Naive thymus-derived CD8-positive, alpha-beta T cell (primary cell): ENCODE data around the gene CSTF2T. TPM values are rescaled to one million over a fixed set of nuclear protein-coding genes. Genes with fewer than 3 reads are reported as not detected.
"Not testable (repeated sequence)": the region's sequence is repeated elsewhere in the genome, so short reads cannot be mapped to it uniquely, and the experiment has no call there.

Source experiments
- ATAC-seq, 2 donors: fragments of 150-1000 bp; cut with Tn5 transposase in 1 of 2; sonication (Bioruptor Pico), chemical (Tn5 transposase) in 1 of 2; 1 replicate in 1 of 2; 2 replicates in 1 of 2; pipeline ENCODE4 v1.10.0; 2021; ENCODE audit warnings: mild to moderate bottlenecking in 2 of 2, moderate library complexity in 2 of 2
- POLR2A ChIA-PET: fragments of 350-600 bp; sonication (Branson Sonifier 250); formaldehyde crosslinking; loops from one replicate; lab custom pipeline; 2021; ENCODE audit warnings: antibody characterized with exemption; lab: Charles Lee
- DNase-seq, 10 donors: peaks; one replicate each; pipeline versions ENCODE4 v3.0.0 to v3.0.0-alpha.2; 2020 to 2022
- H3K27ac Mint-ChIP-seq, 10 donors: one replicate each; pipeline ENCODE4 v1.8.0; 2020 to 2022; ENCODE audit warnings: mild to moderate bottlenecking in 10 of 10, mixed read lengths in 10 of 10, moderate library complexity in 4 of 10, inconsistent platforms in 1 of 10
- H3K27me3 Mint-ChIP-seq, 5 donors: one replicate each; pipeline ENCODE4 v1.8.0; 2021 to 2022; ENCODE audit warnings: mixed read lengths in 5 of 5
- H3K36me3 Mint-ChIP-seq, 3 donors: one replicate each; pipeline ENCODE4 v1.8.0; 2020 to 2022; ENCODE audit warnings: mixed read lengths in 3 of 3, mild to moderate bottlenecking in 2 of 3, inconsistent platforms in 1 of 3
- H3K4me1 Mint-ChIP-seq, 4 donors: one replicate each; pipeline ENCODE4 v1.8.0; 2021 to 2022; ENCODE audit warnings: mixed read lengths in 4 of 4
- H3K4me3 Mint-ChIP-seq, 10 donors: one replicate each; pipeline ENCODE4 v1.8.0; 2020 to 2022; ENCODE audit warnings: mild to moderate bottlenecking in 10 of 10, mixed read lengths in 10 of 10, moderate library complexity in 6 of 10, inconsistent platforms in 1 of 10
- H3K9me3 Mint-ChIP-seq, 9 donors: one replicate each; pipeline ENCODE4 v1.8.0; 2020 to 2022; ENCODE audit warnings: mixed read lengths in 9 of 9, mild to moderate bottlenecking in 3 of 9, inconsistent platforms in 1 of 9, moderate library complexity in 1 of 9
- polyA plus RNA-seq, 3 donors: library from polyadenylated mRNA; unstranded; fragments of 300-500 nt; fragmentation: Illumina TruSeq; gene quantifications; one replicate each; pipeline ENCODE4 v1.2.3, GENCODE V29; 2021
- total RNA-seq, 8 experiments: library from RNA in 2 of 8; stranded (reverse) in 2 of 8; gene quantifications; one replicate each; pipeline ENCODE4 v1.2.3 and lab custom pipeline; 2021 to 2026

Gene CSTF2T
- total and polyA plus RNA-seq, 5 experiments from 2014 or later: 14.0 to 38.4 (median 16.9) TPM

DNA sequence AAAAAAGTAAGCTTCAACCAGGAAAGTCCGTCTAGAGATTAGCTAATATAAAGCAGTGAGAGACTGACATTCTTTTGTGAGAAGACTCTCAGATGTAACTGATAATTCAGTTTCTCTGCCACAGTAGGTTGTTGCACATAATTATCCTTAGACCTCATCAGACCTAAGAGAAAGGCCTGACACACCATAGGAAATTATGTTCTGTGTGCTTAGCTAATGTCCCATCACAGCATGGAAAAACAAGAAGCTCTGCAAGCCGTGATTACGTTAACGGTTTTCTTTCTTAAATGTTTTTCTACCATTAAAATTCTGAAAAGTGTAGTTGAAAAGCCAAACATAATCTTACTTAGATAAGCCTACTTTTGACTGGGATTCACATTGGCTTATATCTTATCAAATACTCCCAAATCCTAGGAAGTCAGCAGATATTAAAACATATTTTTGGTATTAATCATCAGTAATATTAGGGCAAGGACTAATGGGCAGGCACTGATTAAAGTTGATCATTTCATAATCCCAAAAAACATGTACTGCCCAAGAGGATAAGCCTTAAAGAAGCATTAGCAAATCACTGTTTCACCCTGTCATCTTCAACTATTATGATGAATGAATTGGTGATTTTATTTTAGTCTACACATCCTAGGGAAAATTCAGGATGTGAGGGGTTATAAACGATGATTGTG, 5.2 kb downstream of the CSTF2T start:
- no peak overlapping the region for H3K4me3 Mint-ChIP-seq
- no peaks in the 10 kb centered on the region for H3K27me3 Mint-ChIP-seq
- no peak for DNase-seq
- peaks cover 0 to 7% (median 0%) of the 10 kb centered on the region in 9 donors for H3K9me3 Mint-ChIP-seq
- POLR2A ChIA-PET: no interaction called here
- H3K4me1 Mint-ChIP-seq: peaks cover 17 to 50% (median 47%) of the 10 kb centered on the region in 4 donors
- no peak overlapping the region for H3K27ac Mint-ChIP-seq
- H3K36me3 Mint-ChIP-seq: peaks cover 17 to 31% (median 27%) of the 10 kb centered on the region in 3 donors
- no peak for ATAC-seq

DNA sequence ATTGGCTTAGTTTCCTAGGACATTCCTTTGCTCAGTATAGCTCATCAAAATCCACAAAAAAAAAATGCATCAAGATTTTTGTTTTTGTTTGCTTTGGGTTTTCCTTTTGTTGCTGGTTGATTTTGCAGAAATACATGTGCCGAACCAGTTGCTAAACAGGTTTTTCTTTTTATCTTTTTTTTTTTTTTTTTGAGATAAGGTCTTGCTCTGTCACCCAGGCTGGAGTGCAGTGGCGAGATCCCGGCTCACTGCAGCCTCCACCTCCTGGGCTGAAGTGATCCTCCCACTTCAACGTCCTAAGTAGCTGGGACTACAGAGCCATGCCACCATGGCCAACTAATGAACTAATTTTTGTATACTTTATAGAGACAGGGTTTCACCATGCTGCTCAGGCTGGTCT, 8.3 kb downstream of the CSTF2T start:
- peaks cover 0 to 5% (median 1%) of the 10 kb centered on the region in 5 donors for H3K27me3 Mint-ChIP-seq
- POLR2A ChIA-PET: no interaction called here
- ATAC-seq (no peak), DNase-seq (no peak)
- H3K4me1 Mint-ChIP-seq: peaks cover under 1 to 20% (median 18%) of the 10 kb centered on the region in 4 donors
- no peak overlapping the region for H3K27ac Mint-ChIP-seq
- peaks cover 2 to 11% (median 7%) of the 10 kb centered on the region in 3 donors for H3K36me3 Mint-ChIP-seq
- H3K4me3 Mint-ChIP-seq: no peak overlapping the region
- peaks cover 0 to 11% (median 2%) of the 10 kb centered on the region in 9 donors for H3K9me3 Mint-ChIP-seq

DNA sequence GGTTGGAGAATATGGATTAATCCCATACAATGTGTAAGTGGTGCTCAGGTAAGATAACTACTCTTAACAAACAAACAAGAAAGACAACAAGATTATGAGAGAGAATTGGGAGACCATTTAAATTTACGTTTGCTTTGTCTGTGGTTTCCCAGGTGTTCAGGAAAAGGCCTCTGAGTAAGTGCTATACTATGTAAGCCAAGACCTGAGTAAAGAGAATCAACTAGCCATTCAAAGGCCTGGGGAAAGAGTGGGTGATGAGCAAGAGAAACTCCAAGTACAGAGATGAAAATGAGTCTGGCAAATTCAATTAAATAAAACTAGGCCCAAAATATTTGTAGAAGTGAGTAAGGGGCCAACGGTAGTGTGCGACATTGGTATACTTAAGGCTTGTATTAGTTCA, 9.9 kb downstream of the CSTF2T start:
- H3K9me3 Mint-ChIP-seq: peaks cover 0 to 11% (median 2%) of the 10 kb centered on the region in 9 donors
- H3K27me3 Mint-ChIP-seq: peaks cover 0 to 7% (median 2%) of the 10 kb centered on the region in 5 donors
- peaks cover 0 to under 1% (median 0%) of the 10 kb centered on the region in 3 donors for H3K36me3 Mint-ChIP-seq
- no peak for DNase-seq
- peaks cover 0 to 5% (median 2%) of the 10 kb centered on the region in 4 donors for H3K4me1 Mint-ChIP-seq
- H3K27ac Mint-ChIP-seq: no peak overlapping the region
- ATAC-seq: no peak
- POLR2A ChIA-PET: no interaction called here
- H3K4me3 Mint-ChIP-seq: no peak overlapping the region

DNA sequence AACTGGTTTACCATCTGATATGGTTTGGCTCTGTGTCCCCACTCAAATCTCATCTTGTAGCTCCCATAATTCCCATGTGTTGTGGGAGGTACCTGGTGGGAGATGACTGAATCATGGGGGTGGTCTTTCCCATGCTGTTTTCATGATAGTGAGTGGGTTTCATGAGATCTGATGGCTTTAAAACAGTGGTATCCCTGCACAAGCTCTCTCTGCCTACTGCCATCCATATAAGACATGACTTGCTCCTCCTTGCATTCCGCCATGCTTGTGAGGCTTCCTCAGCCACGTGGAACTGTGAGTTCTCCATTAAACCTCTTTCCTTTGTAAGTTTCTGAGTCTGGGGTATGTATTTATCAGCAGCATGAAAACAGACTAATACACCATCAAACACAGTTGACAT, 10.6 kb downstream of the CSTF2T start:
- ATAC-seq, POLR2A ChIA-PET, DNase-seq, H3K4me3 Mint-ChIP-seq, H3K4me1 Mint-ChIP-seq, H3K27ac Mint-ChIP-seq, H3K36me3 Mint-ChIP-seq, H3K27me3 Mint-ChIP-seq: not testable (repeated sequence)
- peaks cover 0 to 11% (median 2%) of the 10 kb centered on the region in 9 donors for H3K9me3 Mint-ChIP-seq

DNA sequence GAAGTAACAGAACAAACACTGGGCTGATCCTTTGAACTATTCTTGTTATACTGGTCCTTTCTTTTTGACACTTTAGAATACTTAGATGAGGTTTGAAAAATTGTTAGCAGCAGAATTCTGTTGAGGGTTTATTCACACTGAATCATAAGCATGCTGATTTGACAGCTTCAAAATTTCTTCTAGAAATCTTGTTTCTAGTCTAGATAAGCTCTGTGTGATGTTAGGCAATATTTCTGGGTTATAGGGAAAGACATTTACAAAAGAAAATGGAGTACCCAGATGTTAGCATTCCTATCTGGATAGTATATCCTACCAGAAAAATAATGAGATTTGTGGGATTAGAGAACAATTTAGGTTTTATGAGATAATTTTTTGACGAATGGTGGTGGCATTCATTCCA, 12.1 kb downstream of the CSTF2T start:
- H3K4me3 Mint-ChIP-seq: no peak overlapping the region
- peaks cover 0 to 2% (median 0%) of the 10 kb centered on the region in 3 donors for H3K36me3 Mint-ChIP-seq
- POLR2A ChIA-PET: no interaction called here
- no peak for DNase-seq
- H3K4me1 Mint-ChIP-seq: no peaks in the 10 kb centered on the region
- H3K27me3 Mint-ChIP-seq: peaks cover 0 to 12% (median 2%) of the 10 kb centered on the region in 5 donors
- ATAC-seq: no peak
- H3K9me3 Mint-ChIP-seq: peaks cover 0 to 11% (median 2%) of the 10 kb centered on the region in 9 donors
- no peak overlapping the region for H3K27ac Mint-ChIP-seq

GRCh38 chr10:51685768-51686167, 13.6 kb downstream of the CSTF2T start:
- POLR2A ChIA-PET: no interaction called here
- Mint-ChIP-seq H3K36me3 (peaks cover 0 to 2% (median 0%) of the 10 kb centered on the region in 3 donors), H3K27ac (no peak overlapping the region), H3K27me3 (peaks cover 2 to 19% (median 5%) of the 10 kb centered on the region in 5 donors), H3K4me3 (no peak overlapping the region), H3K4me1 (no peaks in the 10 kb centered on the region), H3K9me3 (peaks cover 0 to 11% (median 2%) of the 10 kb centered on the region in 9 donors)
- ATAC-seq (no peak), DNase-seq (no peak)

DNA sequence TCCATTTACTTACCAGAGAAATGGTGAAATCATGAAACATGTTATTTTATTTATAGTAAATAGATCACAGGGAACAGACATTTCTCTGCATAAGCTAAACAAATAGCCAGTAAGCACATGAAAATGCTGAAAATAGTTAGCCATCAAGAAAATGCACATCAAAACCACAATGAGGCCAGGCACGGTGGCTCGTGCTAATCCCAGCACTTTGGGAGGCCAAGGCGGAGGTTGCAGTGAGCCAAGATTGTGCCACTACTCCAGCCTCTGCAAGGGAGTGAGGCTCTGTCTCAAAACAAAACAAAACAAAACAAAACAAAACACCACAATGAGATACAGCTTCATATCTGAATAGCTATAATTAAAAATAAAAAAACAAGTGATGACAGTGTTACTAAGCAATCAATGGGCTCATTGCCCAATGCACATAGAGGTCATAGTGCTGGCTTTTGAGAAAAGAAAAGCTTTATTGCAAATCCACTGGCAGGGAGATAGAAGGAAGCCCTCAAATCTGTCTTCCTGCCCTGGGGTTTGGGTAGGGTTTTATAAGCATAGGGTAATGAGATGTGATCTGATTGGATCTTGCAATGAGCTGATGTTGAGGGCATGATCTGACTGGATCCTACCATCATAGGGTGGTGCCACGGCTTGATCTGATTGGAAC, 16.2 kb downstream of the CSTF2T start:
- peaks cover 0 to 2% (median 0%) of the 10 kb centered on the region in 9 donors for H3K9me3 Mint-ChIP-seq
- H3K4me3 Mint-ChIP-seq: no peak overlapping the region
- peaks cover 12 to 43% (median 16%) of the 10 kb centered on the region in 5 donors for H3K27me3 Mint-ChIP-seq
- peaks cover 0 to 2% (median 0%) of the 10 kb centered on the region in 3 donors for H3K36me3 Mint-ChIP-seq
- ATAC-seq (no peak), DNase-seq (no peak)
- no peak overlapping the region for H3K27ac Mint-ChIP-seq
- no peaks in the 10 kb centered on the region for H3K4me1 Mint-ChIP-seq
- POLR2A ChIA-PET: no interaction called here

GRCh38 chr10:51679841-51680240, 19.6 kb downstream of the CSTF2T start:
- Mint-ChIP-seq H3K9me3 (peaks cover 0 to 2% (median 0%) of the 10 kb centered on the region in 9 donors), H3K4me1 (no peaks in the 10 kb centered on the region), H3K27ac (no peak overlapping the region), H3K36me3 (peaks cover 0 to 2% (median 0%) of the 10 kb centered on the region in 3 donors), H3K27me3 (peaks cover 14 to 53% (median 24%) of the 10 kb centered on the region in 5 donors), H3K4me3 (no peak overlapping the region)
- no peak for ATAC-seq
- DNase-seq: no peak
- POLR2A ChIA-PET: no interaction called here

DNA sequence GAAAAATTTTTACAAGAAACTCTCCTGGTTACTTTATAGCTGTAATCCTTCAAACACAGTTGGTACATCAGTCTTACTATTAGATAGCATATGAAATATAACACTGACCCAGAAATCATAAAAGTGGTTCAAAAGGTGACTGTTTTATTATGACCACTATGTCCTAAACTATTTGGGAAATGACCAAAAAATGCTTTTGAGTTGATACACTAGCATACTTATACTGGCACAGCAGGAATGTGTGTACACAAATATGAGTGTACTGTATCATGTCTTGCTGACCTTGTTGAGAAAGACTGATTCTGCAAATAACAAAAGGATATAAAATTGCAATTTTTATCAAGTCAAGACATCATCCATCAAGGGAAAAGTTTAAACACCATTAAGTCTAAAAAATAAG, 24.3 kb downstream of the CSTF2T start:
- POLR2A ChIA-PET: no interaction called here

DNA sequence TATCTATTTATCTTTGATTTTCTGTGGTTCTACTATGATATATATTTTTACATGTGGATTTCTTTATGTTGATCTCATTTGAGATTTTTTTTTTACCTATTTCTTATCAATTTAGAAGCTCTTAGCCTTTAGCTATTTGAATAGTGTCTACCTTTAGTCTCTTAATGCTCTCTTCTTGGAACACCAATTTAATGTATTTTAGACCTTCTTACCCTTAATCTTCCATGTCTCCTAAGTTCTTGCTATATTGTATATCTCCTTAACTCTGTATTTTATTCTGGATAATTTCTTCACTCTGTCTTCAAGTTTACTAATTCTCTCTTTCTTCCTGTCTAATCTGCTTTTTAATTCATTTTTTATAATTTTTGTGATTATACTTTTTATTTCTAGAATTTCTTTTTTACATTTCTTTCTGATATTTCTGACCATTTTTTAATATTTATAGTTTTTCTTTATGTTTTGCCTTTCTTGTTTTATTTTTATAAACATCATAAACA, 27.3 kb downstream of the CSTF2T start:
- Mint-ChIP-seq H3K27ac (no peak overlapping the region), H3K27me3 (peaks cover 6 to 23% (median 13%) of the 10 kb centered on the region in 5 donors), H3K4me1 (no peaks in the 10 kb centered on the region), H3K4me3 (no peak overlapping the region), H3K9me3 (peaks cover 0 to 17% (median 10%) of the 10 kb centered on the region in 9 donors), H3K36me3 (peaks cover 0 to 16% (median 0%) of the 10 kb centered on the region in 3 donors)
- POLR2A ChIA-PET: no interaction called here
- ATAC-seq (no peak), DNase-seq (no peak)

More for the DNA sequence above, 24.3 kb downstream of the CSTF2T start:
- Mint-ChIP-seq H3K4me1 (no peaks in the 10 kb centered on the region), H3K4me3 (no peak overlapping the region), H3K9me3 (peaks cover 0 to 17% (median 10%) of the 10 kb centered on the region in 9 donors), H3K27ac (no peak overlapping the region), H3K36me3 (peaks cover 0 to 16% (median 0%) of the 10 kb centered on the region in 3 donors), H3K27me3 (peaks cover 14 to 51% (median 24%) of the 10 kb centered on the region in 5 donors)
- DNase-seq (no peak), ATAC-seq (no peak)

GRCh38 chr10:51669041-51669440, 30.4 kb downstream of the CSTF2T start:
- DNase-seq: no peak
- Mint-ChIP-seq H3K9me3 (peaks cover 0 to 17% (median 10%) of the 10 kb centered on the region in 9 donors), H3K4me3 (no peak overlapping the region), H3K27me3 (peaks cover 6 to 17% (median 13%) of the 10 kb centered on the region in 5 donors), H3K4me1 (no peaks in the 10 kb centered on the region), H3K27ac (no peak overlapping the region), H3K36me3 (peaks cover 0 to 16% (median 0%) of the 10 kb centered on the region in 3 donors)
- ATAC-seq: no peak
- POLR2A ChIA-PET: no interaction called here

DNA sequence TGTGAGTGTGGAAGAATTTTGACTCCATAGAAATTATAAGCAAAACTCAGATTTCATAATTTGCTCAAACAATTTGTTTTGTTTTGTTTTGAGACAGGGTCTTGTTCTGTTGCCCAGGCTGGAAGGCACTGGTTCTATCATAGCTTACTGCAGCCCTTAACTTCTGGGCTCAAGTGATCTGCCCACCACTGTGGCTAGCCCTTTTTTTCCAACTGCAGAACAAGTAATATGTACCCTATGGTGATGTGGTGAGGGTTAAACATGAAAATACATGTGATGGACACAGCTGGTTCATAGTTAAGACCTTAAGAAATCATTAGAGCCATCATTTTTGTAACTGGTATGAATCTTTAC, 31.1 kb downstream of the CSTF2T start:
- H3K4me1 Mint-ChIP-seq: no peaks in the 10 kb centered on the region
- H3K4me3 Mint-ChIP-seq: no peak overlapping the region
- ATAC-seq (no peak), DNase-seq (no peak)
- H3K27me3 Mint-ChIP-seq: peaks cover 6 to 17% (median 13%) of the 10 kb centered on the region in 5 donors
- H3K9me3 Mint-ChIP-seq: peaks cover 0 to 17% (median 10%) of the 10 kb centered on the region in 9 donors
- POLR2A ChIA-PET: no interaction called here
- H3K27ac Mint-ChIP-seq: no peak overlapping the region
- peaks cover 0 to 15% (median 0%) of the 10 kb centered on the region in 3 donors for H3K36me3 Mint-ChIP-seq
